Endothelial cell of umbilical vein (primary cell): Measurements from ENCODE around the gene RAB7B. TPM values are rescaled to one million over a fixed set of nuclear protein-coding genes. Genes with fewer than 3 reads are reported as not detected.

Experiments used
- BruUV-seq: library from RNA; stranded (reverse); fragments of 400-500 nt; replicated peaks from 2 replicates; lab custom pipeline; 2021; lab: Mats Ljungman, UMichigan
- CTCF ChIA-PET: fragments of 300-600, 350-600 bp; sonication (Branson Sonifier 250); formaldehyde crosslinking; loops from one replicate; lab custom pipeline; 2021; ENCODE audit warnings: antibody characterized with exemption, inconsistent platforms; lab: Charles Lee
- POLR2A ChIA-PET: fragments of 300-600, 350-600 bp; sonication (Branson Sonifier 250); formaldehyde crosslinking; loops from one replicate; lab custom pipeline; 2021; ENCODE audit warnings: antibody characterized with exemption, inconsistent platforms; lab: Charles Lee
- DNase-seq: peaks from one replicate; pipeline ENCODE4 v3.0.0-alpha.2; 2011; ENCODE audit warnings: low read depth, low spot score
- FAIRE-seq: peaks from 2 replicates; lab custom pipeline; 2011; peaks lifted over from hg19 to GRCh38; lab: Jason Lieb, UNC
- H2AFZ ChIP-seq: 2 replicates; pipeline ENCODE4 v1.6.0; 2012; ENCODE audit warnings: low read depth, low read length, control low read depth, inconsistent platforms
- H3K27ac ChIP-seq: 2 replicates; pipeline ENCODE4 v1.5.1; 2011; ENCODE audit warnings: low read depth, mild to moderate bottlenecking, control low read depth, low read length, moderate library complexity; ENCODE audit not compliant: insufficient read depth
- H3K27me3 ChIP-seq, 2 experiments: 2 replicates each; pipeline versions ENCODE4 v1.6.0 to v1.6.1; 2011; ENCODE audit warnings: low read length in 2 of 2, mixed read lengths in 1 of 2; ENCODE audit not compliant: control insufficient read depth in 2 of 2, insufficient read depth in 2 of 2
- H3K36me3 ChIP-seq, 2 experiments: 2 replicates in 1 of 2; 3 replicates in 1 of 2; pipeline ENCODE4 v1.5.1; 2011; ENCODE audit warnings: low read length in 2 of 2, mild to moderate bottlenecking in 1 of 2, moderate library complexity in 1 of 2; ENCODE audit not compliant: control insufficient read depth in 2 of 2, insufficient read depth in 2 of 2; ENCODE audit errors: extremely low read depth in 1 of 2
- H3K4me1 ChIP-seq: 3 replicates; pipeline ENCODE4 v1.5.1; 2011; ENCODE audit warnings: mild to moderate bottlenecking, low read length; ENCODE audit not compliant: control insufficient read depth, insufficient read depth; ENCODE audit errors: extremely low read depth
- H3K4me2 ChIP-seq: 2 replicates; pipeline ENCODE4 v1.6.1; 2011; ENCODE audit warnings: low read length, control low read depth, mixed read lengths; ENCODE audit not compliant: insufficient read depth
- H3K4me3 ChIP-seq, 3 experiments: fragments of 200-600 bp in 1 of 3; sonication (generic), shearing (Covaris generic) in 1 of 3; replicated peaks in 1 of 3; 2 replicates each; pipeline ENCODE4 v1.5.1; 2011 to 2016; ENCODE audit warnings: control low read depth in 3 of 3, low read length in 3 of 3, mild to moderate bottlenecking in 2 of 3, inconsistent platforms in 1 of 3, low read depth in 1 of 3, moderate library complexity in 1 of 3; ENCODE audit not compliant: insufficient read depth in 1 of 3
- H3K79me2 ChIP-seq: 2 replicates; pipeline ENCODE4 v1.6.0; 2012; ENCODE audit warnings: low read length, inconsistent platforms; ENCODE audit not compliant: control insufficient read depth, insufficient read depth
- H3K9ac ChIP-seq: replicated peaks from 2 replicates; pipeline ENCODE3; 2011; ENCODE audit warnings: low read length, control low read depth; ENCODE audit not compliant: insufficient read depth; ENCODE audit errors: extremely low read depth
- H3K9me1 ChIP-seq: replicated peaks from 3 replicates; pipeline ENCODE4 v1.6.0; 2011; ENCODE audit warnings: mild to moderate bottlenecking, low read length; ENCODE audit not compliant: control insufficient read depth, insufficient read depth; ENCODE audit errors: extremely low read depth
- H3K9me3 ChIP-seq: replicated peaks from 2 replicates; pipeline ENCODE4 v1.5.1; 2012; ENCODE audit warnings: low read length, inconsistent platforms; ENCODE audit not compliant: control insufficient read depth, insufficient read depth
- H4K20me1 ChIP-seq: replicated peaks from 2 replicates; pipeline ENCODE3; 2011; ENCODE audit warnings: mild to moderate bottlenecking, low read length; ENCODE audit not compliant: control insufficient read depth, insufficient read depth; ENCODE audit errors: extremely low read depth
- CTCF ChIP-seq, 2 donors: IDR thresholded peaks; 1 replicate in 1 of 2; 2 replicates in 1 of 2; pipeline ENCODE4 v1.5.1; 2011; ENCODE audit warnings: low read length in 2 of 2, mild to moderate bottlenecking in 2 of 2, moderate library complexity in 2 of 2, control low read depth in 1 of 2, inconsistent platforms in 1 of 2, low read depth in 1 of 2; ENCODE audit not compliant: insufficient read depth in 1 of 2; ENCODE audit errors: extremely low read depth in 1 of 2
- EZH2 ChIP-seq: IDR thresholded peaks from 2 replicates; pipeline ENCODE4 v1.6.1; 2012; ENCODE audit warnings: borderline replicate concordance, low read depth, mild to moderate bottlenecking, moderate library complexity, low read length, inconsistent platforms; ENCODE audit not compliant: severe bottlenecking
- FOS ChIP-seq: IDR thresholded peaks from 2 replicates; pipeline ENCODE4 v1.6.1; 2011; ENCODE audit warnings: mild to moderate bottlenecking, low read length, moderate library complexity, borderline replicate concordance; ENCODE audit not compliant: insufficient read depth
- GATA2 ChIP-seq: IDR thresholded peaks from 2 replicates; pipeline ENCODE4 v1.7.0; 2011; ENCODE audit warnings: low read depth, mild to moderate bottlenecking, moderate library complexity, mixed read lengths, low read length; ENCODE audit not compliant: insufficient read length, insufficient read depth
- JUN ChIP-seq: IDR thresholded peaks from 2 replicates; pipeline ENCODE4 v1.6.1; 2011; ENCODE audit warnings: borderline replicate concordance, low read depth; ENCODE audit not compliant: insufficient read length, insufficient read depth
- MYC ChIP-seq: IDR thresholded peaks from one replicate; pipeline ENCODE4 v1.6.1; 2011; ENCODE audit warnings: mild to moderate bottlenecking, low read depth, low read length
- POLR2A ChIP-seq: IDR thresholded peaks from 2 replicates; pipeline ENCODE4 v1.6.1; 2012; ENCODE audit warnings: low read depth, mild to moderate bottlenecking, control low read depth, low read length
- POLR2AphosphoS5 ChIP-seq: IDR thresholded peaks from 2 replicates; pipeline ENCODE4 v1.6.1; 2012; ENCODE audit warnings: low read depth, mild to moderate bottlenecking, control low read depth, low read length, moderate library complexity; ENCODE audit not compliant: insufficient read depth
- dilution Hi-C: fragments of 300-500 bp; cut with MboI; formaldehyde crosslinking; loops from one replicate; pipeline ENCODE4 v1.15.0; 2019; ENCODE audit warnings: low sequenced_read_pairs; ENCODE audit not compliant: extremely low pct_ligation_motif_present
- intact Hi-C: fragments of 100-400 bp; cut with micrococcal nuclease; formaldehyde crosslinking; loops from one replicate; pipeline ENCODE4 v1.10.0; 2022
- polyA plus RNA-seq, 4 experiments: library from polyadenylated mRNA; depleted of rRNA in 3 of 4; stranded (reverse) in 3 of 4; unstranded in 1 of 4; fragments of >200 nt; gene quantifications; 2 replicates each; pipeline versions ENCODE4 v1.2.1 to v1.2.3, GENCODE V29; 2011 to 2012; ENCODE audit warnings: missing spikeins in 1 of 4
- total RNA-seq: library from RNA; stranded (reverse); gene quantifications from 2 replicates; pipeline ENCODE4 v1.2.3, GENCODE V29; 2021
- TF ChIP-seq, protein P1 (sequence below): IDR thresholded peaks from 2 replicates; pipeline ENCODE4 v1.6.1; 2011; ENCODE audit not compliant: insufficient read depth, insufficient read length

Gene RAB7B
- total and polyA plus RNA-seq, 2 donors (not counting 3 experiments of a cell fraction or from before 2014, with no cell fraction given): 0.15 TPM; not detected in 1

DNA sequence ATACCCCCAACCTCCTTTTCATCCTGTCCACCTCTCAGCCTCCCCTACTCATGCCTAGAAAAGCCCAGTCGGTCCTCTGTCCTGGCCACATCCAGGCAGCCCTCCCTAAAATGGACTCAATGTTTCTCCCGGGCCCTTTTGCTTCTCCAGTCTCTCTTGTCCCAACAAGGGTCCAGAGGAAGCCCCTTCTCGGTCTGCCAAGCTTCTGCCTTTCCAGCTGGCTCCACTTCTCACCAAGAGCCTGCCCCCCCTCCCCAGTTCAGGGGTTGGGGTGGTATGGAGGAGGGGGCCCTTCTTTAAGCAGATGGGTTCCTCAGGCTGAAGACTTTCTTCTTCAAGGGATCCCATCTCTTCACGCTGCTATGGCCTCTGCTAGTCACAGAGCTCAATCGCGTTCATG, 23.9 kb downstream of the RAB7B start:
- no peak for FAIRE-seq
- no peak overlapping the region for H3K9ac ChIP-seq
- no peaks in the 10 kb centered on the region for H3K9me3 ChIP-seq
- H4K20me1 ChIP-seq: no peaks in the 10 kb centered on the region
- dilution Hi-C loops: loop anchor here (25.0 kb wide), 1 partner anchor 133 kb away; the partner anchor contains the start of gene AVPR1B
- no TSS peak for BruUV-seq
- TF ChIP-seq POLR2AphosphoS5 (no peak), FOS (no peak), MYC (no peak)
- TF ChIP-seq, protein P1, sequence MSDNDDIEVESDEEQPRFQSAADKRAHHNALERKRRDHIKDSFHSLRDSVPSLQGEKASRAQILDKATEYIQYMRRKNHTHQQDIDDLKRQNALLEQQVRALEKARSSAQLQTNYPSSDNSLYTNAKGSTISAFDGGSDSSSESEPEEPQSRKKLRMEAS: no peak
- no peak for DNase-seq
- no peak overlapping the region for H3K4me3 ChIP-seq
- no peaks in the 10 kb centered on the region for H3K9me1 ChIP-seq
- no peaks in the 10 kb centered on the region for H3K27me3 ChIP-seq
- no peak overlapping the region for H3K27ac ChIP-seq
- ChIA-PET POLR2A (no interaction called here), CTCF (interaction anchor here (0.9 to 12.0 kb wide), 7 partner anchors 17 to 268 kb away, joined by 3 to 1606 read pairs (median 144); no protein-coding TSS in a partner anchor)
- H3K36me3 ChIP-seq: no peaks in the 10 kb centered on the region
- intact Hi-C loops: no loop called here
- no peaks in the 10 kb centered on the region for H3K79me2 ChIP-seq
- peaks cover 9% of the 10 kb centered on the region for H3K4me1 ChIP-seq
- no peak overlapping the region for H2AFZ ChIP-seq
- H3K4me2 ChIP-seq: no peak overlapping the region

DNA sequence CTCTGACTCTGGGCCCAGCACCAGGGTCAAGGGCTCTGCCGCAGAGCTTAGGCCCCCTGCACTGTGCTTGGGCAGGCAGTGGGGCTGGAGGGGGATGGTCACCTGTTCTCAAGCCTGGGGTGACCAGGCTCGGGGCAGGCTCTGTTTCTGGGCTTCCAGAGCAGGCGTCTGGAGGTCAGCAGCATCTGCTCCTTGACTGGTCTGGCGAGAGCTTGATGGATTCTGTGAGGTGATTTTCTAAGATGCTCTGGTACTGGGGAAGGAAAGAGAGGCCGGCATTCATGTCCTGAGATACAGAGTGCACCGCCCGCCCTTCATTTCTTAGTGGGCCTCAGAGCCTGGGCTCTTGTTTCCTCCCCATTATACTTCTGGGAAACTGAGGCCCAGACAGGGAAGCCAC, 24.5 kb downstream of the RAB7B start:
- H3K27me3 ChIP-seq: no peaks in the 10 kb centered on the region
- H2AFZ ChIP-seq: no peak overlapping the region
- no peaks in the 10 kb centered on the region for H3K9me1 ChIP-seq
- no peak overlapping the region for H3K9ac ChIP-seq
- no peak overlapping the region for H3K4me2 ChIP-seq
- ChIA-PET CTCF (interaction anchor here (0.8 to 12.0 kb wide), 9 partner anchors 17 to 319 kb away, joined by 3 to 1606 read pairs (median 16); no protein-coding TSS in a partner anchor), POLR2A (no interaction called here)
- intact Hi-C loops (no loop called here), dilution Hi-C loops (loop anchor here (25.0 kb wide), 1 partner anchor 134 kb away; the partner anchor contains the start of gene AVPR1B)
- FAIRE-seq (no peak), DNase-seq (no peak)
- H3K4me3 ChIP-seq: no peak overlapping the region
- TF ChIP-seq POLR2A (no peak), JUN (no peak), EZH2 (no peak), FOS (no peak), POLR2AphosphoS5 (no peak), MYC (no peak), GATA2 (no peak), CTCF (IDR thresholded peaks at IDR 0.05; ENCODE audit: extremely low read depth in 1 of 2, insufficient read depth in 1 of 2, low read depth in 1 of 2, low read length in 2 of 2) (no peak)
- TF ChIP-seq, protein P1: no peak
- H3K36me3 ChIP-seq: no peaks in the 10 kb centered on the region
- BruUV-seq: no TSS peak
- peaks cover 6% of the 10 kb centered on the region for H3K4me1 ChIP-seq
- H4K20me1 ChIP-seq: no peaks in the 10 kb centered on the region
- H3K27ac ChIP-seq: no peak overlapping the region
- H3K9me3 ChIP-seq: no peaks in the 10 kb centered on the region
- H3K79me2 ChIP-seq: no peaks in the 10 kb centered on the region
